Jurkat, Clone E6-1 (cell line): ENCODE data around the gene PRDM12. TPM values are rescaled to one million over a fixed set of nuclear protein-coding genes. Genes with fewer than 3 reads are reported as not detected.

Experiments used
- DNase-seq: peaks from one replicate; pipeline ENCODE4 v3.0.0-alpha.2; 2011; ENCODE audit warnings: low read depth, low spot score
- H3K4me3 ChIP-seq: 2 replicates; pipeline ENCODE4 v1.5.1; 2011; ENCODE audit warnings: mild to moderate bottlenecking, low read length, control low read depth, moderate library complexity
- polyA plus RNA-seq: library from polyadenylated mRNA; unstranded; fragments of >200 nt; gene quantifications from one replicate; pipeline ENCODE4 v1.2.1, GENCODE V29; 2012; ENCODE audit warnings: missing spikeins; ENCODE audit not compliant: insufficient read length, insufficient read depth

Gene PRDM12
- polyA plus RNA-seq = not detected

GRCh38 chr9:130664251-130665028 lies at the start of gene PRDM12:
Gene PRDM12 (plus strand): TSS chr9:130664594. CDS start chr9:130664654, 60 bp downstream.
- no peak within 1 kb of the TSS for H3K4me3 ChIP-seq
- DNase-seq = no peak

GRCh38 chr9:130616451-130616850 lies 47.9 kb upstream of the PRDM12 start:
- no peak overlapping the region for H3K4me3 ChIP-seq
- no peak for DNase-seq

- H3K4me3 ChIP-seq = no peak overlapping the region
- DNase-seq = no peak
Observed at GRCh38 chr9:130623466-130623865, 40.9 kb upstream of the PRDM12 start.

GRCh38 chr9:130624154-130624553 lies 40.2 kb upstream of the PRDM12 start:
- H3K4me3 ChIP-seq = no peak overlapping the region
- DNase-seq = no peak

GRCh38 chr9:130626249-130626996 lies 38.0 kb upstream of the PRDM12 start:
- no peak overlapping the region for H3K4me3 ChIP-seq
- DNase-seq = no peak

- no peak overlapping the region for H3K4me3 ChIP-seq
Observed at GRCh38 chr9:130627051-130627450, 37.3 kb upstream of the PRDM12 start.

GRCh38 chr9:130627896-130628792 lies 36.2 kb upstream of the PRDM12 start:
- H3K4me3 ChIP-seq = no peak overlapping the region
- DNase-seq = no peak

More at GRCh38 chr9:130627051-130627450, 37.3 kb upstream of the PRDM12 start:
- no peak for DNase-seq

- no peak for DNase-seq
- no peak overlapping the region for H3K4me3 ChIP-seq
Observed at GRCh38 chr9:130629443-130630070, 34.8 kb upstream of the PRDM12 start.

- H3K4me3 ChIP-seq = no peak overlapping the region
- no peak for DNase-seq
Observed at GRCh38 chr9:130630071-130630450, 34.3 kb upstream of the PRDM12 start.

- DNase-seq = no peak
- no peak overlapping the region for H3K4me3 ChIP-seq
Observed at GRCh38 chr9:130630506-130631330, 33.7 kb upstream of the PRDM12 start.

GRCh38 chr9:130631331-130632080 lies 32.9 kb upstream of the PRDM12 start:
- no peak for DNase-seq
- no peak overlapping the region for H3K4me3 ChIP-seq

- no peak overlapping the region for H3K4me3 ChIP-seq
- DNase-seq = no peak
Observed at GRCh38 chr9:130632081-130632710, 32.2 kb upstream of the PRDM12 start.

GRCh38 chr9:130632841-130633240 lies 31.6 kb upstream of the PRDM12 start:
- DNase-seq = no peak
- H3K4me3 ChIP-seq = no peak overlapping the region

GRCh38 chr9:130633336-130634190 lies 30.8 kb upstream of the PRDM12 start:
- H3K4me3 ChIP-seq = no peak overlapping the region
- DNase-seq = no peak

- H3K4me3 ChIP-seq = no peak overlapping the region
Observed at GRCh38 chr9:130634191-130634768, 30.1 kb upstream of the PRDM12 start.

GRCh38 chr9:130634801-130635200 lies 29.6 kb upstream of the PRDM12 start:
- no peak overlapping the region for H3K4me3 ChIP-seq
- DNase-seq = no peak

More at GRCh38 chr9:130634191-130634768, 30.1 kb upstream of the PRDM12 start:
- no peak for DNase-seq
